Keratinocyte (primary cell): ENCODE data around the gene FHOD3. TPM values are rescaled to one million over a fixed set of nuclear protein-coding genes. Genes with fewer than 3 reads are reported as not detected.

Experiments
- DNase-seq: peaks from one replicate; pipeline ENCODE4 v3.0.0-alpha.2; 2011; ENCODE audit warnings: low read depth, missing footprints, low spot score
- FAIRE-seq: peaks from 2 replicates; lab custom pipeline; 2011; peaks lifted over from hg19 to GRCh38; lab: Jason Lieb, UNC
- H2AFZ ChIP-seq: 2 replicates; pipeline ENCODE4 v1.6.0; 2012; ENCODE audit warnings: low read length, control low read depth, inconsistent platforms; ENCODE audit not compliant: control insufficient read depth
- H3K27ac ChIP-seq: 2 replicates; pipeline ENCODE4 v1.5.1; 2011; ENCODE audit warnings: low read length; ENCODE audit not compliant: control insufficient read depth, insufficient read depth
- H3K27me3 ChIP-seq: 3 replicates; pipeline ENCODE4 v1.6.0; 2011; ENCODE audit warnings: low read length; ENCODE audit not compliant: control insufficient read depth, insufficient read depth; ENCODE audit errors: extremely low read depth
- H3K36me3 ChIP-seq, 2 experiments: 2 replicates in 1 of 2; 3 replicates in 1 of 2; pipeline ENCODE4 v1.5.1; 2011; ENCODE audit warnings: low read length in 2 of 2, mild to moderate bottlenecking in 1 of 2; ENCODE audit not compliant: control insufficient read depth in 2 of 2, insufficient read depth in 2 of 2; ENCODE audit errors: extremely low read depth in 1 of 2
- H3K4me1 ChIP-seq: 3 replicates; pipeline ENCODE4 v1.5.1; 2011; ENCODE audit warnings: low read length; ENCODE audit not compliant: control insufficient read depth, insufficient read depth; ENCODE audit errors: extremely low read depth
- H3K4me2 ChIP-seq: 3 replicates; pipeline ENCODE4 v1.6.0; 2011; ENCODE audit warnings: low read depth, low read length; ENCODE audit not compliant: control insufficient read depth, insufficient read depth; ENCODE audit errors: extremely low read depth
- H3K4me3 ChIP-seq, 3 experiments: fragments of 200-600 bp in 1 of 3; sonication (generic) in 1 of 3; 2 replicates in 2 of 3; 3 replicates in 1 of 3; pipeline ENCODE4 v1.5.1; 2011 to 2016; ENCODE audit warnings: low read length in 3 of 3, mild to moderate bottlenecking in 3 of 3, control low read depth in 2 of 3, inconsistent platforms in 1 of 3, low read depth in 1 of 3, mixed read lengths in 1 of 3, mixed run types in 1 of 3, moderate library complexity in 1 of 3; ENCODE audit not compliant: control insufficient read depth in 2 of 3, insufficient read depth in 2 of 3; ENCODE audit errors: extremely low read depth in 1 of 3
- H3K79me2 ChIP-seq: 2 replicates; pipeline ENCODE4 v1.6.0; 2012; ENCODE audit warnings: low read length; ENCODE audit not compliant: control insufficient read depth, insufficient read depth
- H3K9ac ChIP-seq: 3 replicates; pipeline ENCODE4 v1.6.0; 2011; ENCODE audit warnings: low read length; ENCODE audit not compliant: control insufficient read depth, insufficient read depth; ENCODE audit errors: extremely low read depth
- H3K9me1 ChIP-seq: 3 replicates; pipeline ENCODE4 v1.6.0; 2011; ENCODE audit warnings: low read length; ENCODE audit not compliant: control insufficient read depth, insufficient read depth; ENCODE audit errors: extremely low read depth
- H3K9me3 ChIP-seq: 2 replicates; pipeline ENCODE4 v1.5.1; 2012; ENCODE audit warnings: low read depth, low read length; ENCODE audit not compliant: control insufficient read depth
- H4K20me1 ChIP-seq: 3 replicates; pipeline ENCODE4 v1.6.0; 2011; ENCODE audit warnings: low read length; ENCODE audit not compliant: control insufficient read depth, insufficient read depth; ENCODE audit errors: extremely low read depth
- EZH2 ChIP-seq: IDR thresholded peaks from one replicate; pipeline ENCODE4 v1.6.1; 2012; ENCODE audit warnings: inconsistent platforms, mild to moderate bottlenecking, low read length, moderate library complexity
- dilution Hi-C: fragments of 300-500 bp; cut with MboI; formaldehyde crosslinking; loops from one replicate; pipeline ENCODE4 v1.7.0; 2020; ENCODE audit warnings: low sequenced_read_pairs; ENCODE audit not compliant: extremely low pct_ligation_motif_present
- polyA plus RNA-seq, 5 experiments: library from polyadenylated mRNA; depleted of rRNA in 3 of 5; stranded (reverse) in 3 of 5; stranded (forward) in 1 of 5; unstranded in 1 of 5; fragments of >200 nt; gene quantifications; 1 replicate in 1 of 5; 2 replicates in 3 of 5; 3 replicates in 1 of 5; pipeline versions ENCODE4 v1.2.1 to v1.2.3, GENCODE V29; 2011 to 2012; ENCODE audit warnings: missing spikeins in 2 of 5, low read depth in 1 of 5, low replicate concordance in 1 of 5
- TF ChIP-seq, protein P1 (sequence below), 3 experiments: IDR thresholded peaks in 1 of 3; conservative IDR thresholded peaks in 1 of 3; optimal IDR thresholded peaks in 1 of 3; 2 replicates in 2 of 3; 3 replicates in 1 of 3; pipeline versions ENCODE3 to v1.5.1; 2011; ENCODE audit warnings: low read length in 3 of 3, mild to moderate bottlenecking in 3 of 3, moderate library complexity in 2 of 3, control low read depth in 1 of 3, inconsistent platforms in 1 of 3; ENCODE audit not compliant: insufficient read depth in 2 of 3; ENCODE audit errors: extremely low read depth in 1 of 3

The FHOD3 gene
- polyA plus RNA-seq, 1 donor (not counting 4 experiments of a cell fraction or from before 2014, with no cell fraction given): 7.7 TPM

DNA sequence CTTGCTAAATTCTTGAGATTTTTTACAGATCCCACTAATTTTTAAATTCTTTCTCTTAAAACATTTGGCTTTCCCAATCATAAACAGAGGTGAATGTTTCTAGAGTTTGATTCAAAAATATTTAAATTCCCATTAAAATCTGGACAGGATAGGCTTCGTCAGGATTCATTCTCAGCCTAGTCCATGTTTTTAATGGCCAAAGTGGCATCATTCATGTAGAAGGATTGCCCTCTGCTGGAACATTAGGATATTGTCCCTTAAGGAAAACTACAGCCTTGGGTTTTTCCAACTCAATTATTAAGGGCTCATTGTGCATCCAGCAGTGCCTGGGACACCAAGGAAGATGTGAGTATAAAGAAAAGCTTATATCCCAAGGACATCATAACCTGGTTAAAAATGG, 459.6 kb downstream of the FHOD3 start:
- Histone ChIP-seq H3K9me3 (no peaks in the 10 kb centered on the region), H2AFZ (no peak overlapping the region), H3K79me2 (no peaks in the 10 kb centered on the region), H3K9me1 (no peaks in the 10 kb centered on the region), H3K4me1 (no peaks in the 10 kb centered on the region), H3K9ac (no peak overlapping the region), H3K27ac (no peak overlapping the region), H3K27me3 (no peaks in the 10 kb centered on the region), H4K20me1 (no peaks in the 10 kb centered on the region), H3K4me2 (no peak overlapping the region), H3K36me3 (peaks cover 0 to 1% of the 10 kb centered on the region in 2 experiments), H3K4me3 (no peak overlapping the region)
- FAIRE-seq: peak; percentile 92
- no peak for DNase-seq
- no peak for TF ChIP-seq EZH2
- TF ChIP-seq, protein P1, sequence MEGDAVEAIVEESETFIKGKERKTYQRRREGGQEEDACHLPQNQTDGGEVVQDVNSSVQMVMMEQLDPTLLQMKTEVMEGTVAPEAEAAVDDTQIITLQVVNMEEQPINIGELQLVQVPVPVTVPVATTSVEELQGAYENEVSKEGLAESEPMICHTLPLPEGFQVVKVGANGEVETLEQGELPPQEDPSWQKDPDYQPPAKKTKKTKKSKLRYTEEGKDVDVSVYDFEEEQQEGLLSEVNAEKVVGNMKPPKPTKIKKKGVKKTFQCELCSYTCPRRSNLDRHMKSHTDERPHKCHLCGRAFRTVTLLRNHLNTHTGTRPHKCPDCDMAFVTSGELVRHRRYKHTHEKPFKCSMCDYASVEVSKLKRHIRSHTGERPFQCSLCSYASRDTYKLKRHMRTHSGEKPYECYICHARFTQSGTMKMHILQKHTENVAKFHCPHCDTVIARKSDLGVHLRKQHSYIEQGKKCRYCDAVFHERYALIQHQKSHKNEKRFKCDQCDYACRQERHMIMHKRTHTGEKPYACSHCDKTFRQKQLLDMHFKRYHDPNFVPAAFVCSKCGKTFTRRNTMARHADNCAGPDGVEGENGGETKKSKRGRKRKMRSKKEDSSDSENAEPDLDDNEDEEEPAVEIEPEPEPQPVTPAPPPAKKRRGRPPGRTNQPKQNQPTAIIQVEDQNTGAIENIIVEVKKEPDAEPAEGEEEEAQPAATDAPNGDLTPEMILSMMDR (optimal IDR thresholded peaks at IDR 0.05 in 1 of 3, IDR thresholded peaks at IDR 0.05 in 1 of 3, conservative IDR thresholded peaks at IDR 0.05 in 1 of 3; ENCODE audit: extremely low read depth in 1 of 3, insufficient read depth in 2 of 3, low read length in 3 of 3): peak; percentile 50 to 65 (median 54)
- dilution Hi-C loops: no loop called here

DNA sequence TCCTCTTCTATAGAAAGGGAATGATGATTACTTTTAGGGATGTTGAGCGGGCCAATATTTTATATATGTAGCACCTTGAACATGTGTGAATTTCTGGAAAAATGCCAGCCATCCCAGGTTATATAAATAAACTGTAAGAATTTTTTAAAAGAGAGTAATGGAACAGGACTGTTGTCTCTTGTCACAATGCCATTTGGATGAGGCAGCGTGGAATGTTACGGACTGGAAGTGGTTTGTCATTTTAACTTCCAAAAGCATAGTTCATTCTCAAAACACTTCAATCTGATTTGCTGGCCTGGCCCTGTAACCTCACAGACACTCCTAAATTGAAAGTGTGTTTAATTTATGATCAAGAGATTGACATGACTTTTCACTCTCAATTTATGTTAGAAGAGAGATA, 460.5 kb downstream of the FHOD3 start:
- TF ChIP-seq EZH2: no peak
- TF ChIP-seq, protein P1 (optimal IDR thresholded peaks at IDR 0.05 in 1 of 3, IDR thresholded peaks at IDR 0.05 in 1 of 3, conservative IDR thresholded peaks at IDR 0.05 in 1 of 3; ENCODE audit: extremely low read depth in 1 of 3, insufficient read depth in 2 of 3, low read length in 3 of 3): no peak
- H3K9ac ChIP-seq: no peak overlapping the region
- H3K79me2 ChIP-seq: no peaks in the 10 kb centered on the region
- H3K9me3 ChIP-seq: no peaks in the 10 kb centered on the region
- no peak overlapping the region for H3K27ac ChIP-seq
- H3K4me2 ChIP-seq: no peak overlapping the region
- no peaks in the 10 kb centered on the region for H4K20me1 ChIP-seq
- H3K27me3 ChIP-seq: no peaks in the 10 kb centered on the region
- no peak overlapping the region for H2AFZ ChIP-seq
- H3K36me3 ChIP-seq: peaks cover 0 to 1% of the 10 kb centered on the region in 2 experiments
- no peak for DNase-seq
- no peak for FAIRE-seq
- dilution Hi-C loops: no loop called here
- no peak overlapping the region for H3K4me3 ChIP-seq
- H3K9me1 ChIP-seq: no peaks in the 10 kb centered on the region
- no peaks in the 10 kb centered on the region for H3K4me1 ChIP-seq
